ENCODE results near the gene FASLG.

FASLG gene

GRCh38 chr1:172641492-172641891 is 17.4 kb upstream of the FASLG start:
- no peak overlapping the region for H3K4me3 ChIP-seq (replicated peaks; ENCODE audit: low read depth, low read length)
- DNase-seq (ENCODE audit: low read depth): no peak
- TF ChIP-seq CTCF (IDR thresholded peaks at IDR 0.05; ENCODE audit: low read length, missing control alignments): no peak

- no peak overlapping the region for H3K4me3 ChIP-seq (replicated peaks; ENCODE audit: low read depth, low read length)
- TF ChIP-seq CTCF (IDR thresholded peaks at IDR 0.05; ENCODE audit: low read length, missing control alignments): no peak
- DNase-seq (ENCODE audit: low read depth): peak; percentile 28
Observed at GRCh38 chr1:172642970-172643369, 15.9 kb upstream of the FASLG start.

- peak; percentile 20 for DNase-seq (ENCODE audit: low read depth)
- TF ChIP-seq CTCF (IDR thresholded peaks at IDR 0.05; ENCODE audit: low read length, missing control alignments): no peak
- no peak overlapping the region for H3K4me3 ChIP-seq (replicated peaks; ENCODE audit: low read depth, low read length)
Observed at GRCh38 chr1:172646653-172647052, 12.2 kb upstream of the FASLG start.

- no peak overlapping the region for H3K4me3 ChIP-seq (replicated peaks; ENCODE audit: low read depth, low read length)
- TF ChIP-seq CTCF (IDR thresholded peaks at IDR 0.05; ENCODE audit: low read length, missing control alignments): no peak
- no peak for DNase-seq (ENCODE audit: low read depth)
Observed at GRCh38 chr1:172647110-172647564, 11.8 kb upstream of the FASLG start.

GRCh38 chr1:172647987-172648386 is 10.9 kb upstream of the FASLG start:
- no peak for DNase-seq (ENCODE audit: low read depth)
- no peak for TF ChIP-seq CTCF (IDR thresholded peaks at IDR 0.05; ENCODE audit: low read length, missing control alignments)
- no peak overlapping the region for H3K4me3 ChIP-seq (replicated peaks; ENCODE audit: low read depth, low read length)

- no peak for TF ChIP-seq CTCF (IDR thresholded peaks at IDR 0.05; ENCODE audit: low read length, missing control alignments)
- no peak overlapping the region for H3K4me3 ChIP-seq (replicated peaks; ENCODE audit: low read depth, low read length)
- DNase-seq (ENCODE audit: low read depth): no peak
Observed at GRCh38 chr1:172650474-172651193, 8.3 kb upstream of the FASLG start.

All from fibroblast of pulmonary artery (primary cell).